ENCODE results near the gene SDC3.
"Not testable (repeated sequence)": the region's sequence is repeated elsewhere in the genome, so short reads cannot be mapped to it uniquely, and the experiment has no call there.

GRCh38 chr1:30949487-30949838, 40.9 kb upstream of the SDC3 start:
- not testable (repeated sequence) for TF ChIP-seq CTCF (IDR thresholded peaks at IDR 0.05; ENCODE audit: borderline replicate concordance, extremely low read depth, low read length, poor library complexity, severe bottlenecking); EZH2 (IDR thresholded peaks at IDR 0.05; ENCODE audit: borderline replicate concordance, low read depth, low read length, severe bottlenecking)
